Activated CD4-positive, alpha-beta memory T cell treated with anti-CD3 and anti-CD28 coated beads for 36 hours (primary cell): ENCODE results near the gene PM20D1. TPM values are rescaled to one million over a fixed set of nuclear protein-coding genes. Genes with fewer than 3 reads are reported as not detected.

Experiments used
- CTCF ChIA-PET: fragments of 350-600 bp; sonication (Branson Sonifier 250); formaldehyde crosslinking; loops from one replicate; lab custom pipeline; 2021; ENCODE audit warnings: antibody characterized with exemption, inconsistent platforms; lab: Charles Lee
- POLR2A ChIA-PET: fragments of 350-600 bp; sonication (Branson Sonifier 250); formaldehyde crosslinking; loops from one replicate; lab custom pipeline; 2021; ENCODE audit warnings: antibody characterized with exemption; lab: Charles Lee
- DNase-seq: peaks from one replicate; pipeline ENCODE4 v3.0.0-alpha.2; 2020
- H3K27ac Mint-ChIP-seq: one replicate; pipeline ENCODE4 v1.8.0; 2021; ENCODE audit warnings: mixed read lengths
- H3K27me3 Mint-ChIP-seq: one replicate; pipeline ENCODE4 v1.8.0; 2021; ENCODE audit warnings: mixed read lengths
- H3K36me3 Mint-ChIP-seq: one replicate; pipeline ENCODE4 v1.8.0; 2021; ENCODE audit warnings: mixed read lengths
- H3K4me1 Mint-ChIP-seq: one replicate; pipeline ENCODE4 v1.8.0; 2021; ENCODE audit warnings: low read depth, mixed read lengths
- H3K4me3 Mint-ChIP-seq: one replicate; pipeline ENCODE4 v1.8.0; 2021; ENCODE audit warnings: mild to moderate bottlenecking, mixed read lengths
- H3K9me3 Mint-ChIP-seq: one replicate; pipeline ENCODE4 v1.8.0; 2021; ENCODE audit warnings: mixed read lengths
- intact Hi-C: fragments of 100-400 bp; cut with micrococcal nuclease; formaldehyde crosslinking; loops from one replicate; pipeline ENCODE4 v1.15.1; 2023
- total RNA-seq, 2 experiments: library from RNA; stranded (reverse); gene quantifications; one replicate each; pipeline ENCODE4 v1.2.3, GENCODE V29; 2021

The PM20D1 gene
- total RNA-seq, 2 experiments from 2014 or later, result 0.29 to 0.55 TPM

DNA sequence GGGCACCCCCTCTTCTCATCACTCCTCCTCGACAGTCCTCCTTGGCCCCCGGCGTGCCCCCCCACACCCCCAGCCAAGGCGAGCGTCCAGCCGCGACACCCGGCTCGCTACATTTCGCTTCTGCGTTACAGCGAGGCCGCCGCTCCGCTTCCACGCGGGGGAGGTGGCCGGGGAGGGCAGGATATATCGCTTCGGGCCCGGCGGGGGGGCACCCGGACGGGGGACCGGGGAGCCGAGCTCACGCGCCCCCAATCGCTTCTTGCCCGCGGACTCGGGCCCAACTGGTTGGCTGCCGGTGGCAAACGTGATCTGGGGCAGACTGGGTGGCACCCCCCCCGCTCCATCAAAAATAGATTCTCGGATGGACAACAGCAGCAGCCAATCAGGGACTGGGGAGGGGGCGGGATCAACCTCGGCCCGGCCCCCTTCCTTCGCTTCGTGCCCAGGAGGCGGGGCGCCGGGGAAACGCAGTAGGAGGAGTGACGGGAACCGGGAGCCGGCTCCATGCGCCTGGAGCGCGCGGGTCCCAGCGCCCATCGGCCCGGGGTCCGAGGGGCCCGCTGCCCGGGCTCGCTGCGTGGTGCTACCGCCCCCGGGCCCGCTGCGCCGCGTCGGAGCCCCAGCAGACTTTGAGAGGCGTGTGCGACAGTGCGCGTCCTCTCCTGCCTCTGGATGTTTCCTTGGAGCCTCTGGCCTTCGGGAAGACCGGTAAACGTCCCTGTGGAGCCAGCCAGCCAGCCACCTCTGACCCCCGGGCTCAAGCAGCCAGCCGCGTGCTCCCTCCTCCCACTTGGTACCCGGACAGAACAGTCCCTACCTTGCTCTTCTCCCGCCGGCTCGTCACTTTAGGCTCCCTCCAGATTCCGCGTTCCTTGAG lies 36.8 kb downstream of the PM20D1 start, which contains the start of gene SLC41A1:
Gene SLC41A1 (minus strand): TSS at position 321 of the 877 bp plus-strand sequence. CDS start 2,757 bp downstream, outside the sequence.
- peak; percentile 94 for DNase-seq
- intact Hi-C loops, result loop anchor here (1.0 to 5.0 kb wide), 4 partner anchors 8 to 63 kb away; partner anchors contain the start of genes NUCKS1 and RAB29
- H3K9me3 Mint-ChIP-seq, result no peaks in the 10 kb centered on the region
- H3K4me1 Mint-ChIP-seq, result peaks cover 52% of the 10 kb centered on the region
- ChIA-PET CTCF (interaction anchor here (1.2 to 2.7 kb wide), 2 partner anchors 22 to 103 kb away, joined by 3 to 18 read pairs; no protein-coding TSS in a partner anchor), POLR2A (no interaction called here)
- H3K4me3 Mint-ChIP-seq, result peak within 1 kb of the TSS; percentile 89
- H3K27me3 Mint-ChIP-seq, result no peaks in the 10 kb centered on the region
- peak within 1 kb of the TSS; percentile 80 for H3K27ac Mint-ChIP-seq
- H3K36me3 Mint-ChIP-seq, result peaks cover 18% of the 10 kb centered on the region

DNA sequence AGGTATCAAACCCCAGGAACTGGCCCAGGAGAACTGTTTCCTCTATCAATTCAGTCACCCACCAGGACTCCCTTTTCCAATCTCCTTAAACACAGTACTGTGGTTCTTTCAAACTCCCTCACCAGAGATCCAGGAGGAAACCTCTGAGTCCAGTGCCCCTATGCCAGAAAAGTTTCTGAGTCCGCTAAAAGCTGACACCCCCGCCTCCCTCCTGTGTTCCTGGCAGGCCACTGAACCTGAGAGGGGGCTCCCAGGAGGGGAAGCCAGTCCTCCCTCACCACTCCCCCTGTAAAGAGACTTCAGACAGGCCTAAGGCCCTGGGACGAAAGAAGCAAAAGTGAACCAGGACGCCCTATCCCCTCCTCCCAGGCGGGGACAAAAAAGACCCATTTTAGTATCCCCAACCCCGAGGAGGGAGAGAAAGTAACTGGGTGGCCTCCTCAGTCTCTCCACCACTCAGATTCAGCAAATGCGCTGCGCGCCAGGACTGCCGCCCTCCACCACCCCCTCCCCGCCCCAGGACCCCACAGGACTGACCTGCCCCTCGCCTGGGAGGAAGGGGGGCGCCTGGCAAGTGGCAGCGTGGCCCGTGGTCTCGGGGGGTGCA lies 37.6 kb downstream of the PM20D1 start:
- Mint-ChIP-seq H3K27me3 (no peaks in the 10 kb centered on the region), H3K4me3 (peak overlapping the region; percentile 89), H3K4me1 (peaks cover 56% of the 10 kb centered on the region), H3K27ac (peak overlapping the region; percentile 80), H3K36me3 (peaks cover 21% of the 10 kb centered on the region), H3K9me3 (no peaks in the 10 kb centered on the region)
- ChIA-PET CTCF (interaction anchor here (1.2 to 2.7 kb wide), 2 partner anchors 21 to 102 kb away, joined by 3 to 18 read pairs; no protein-coding TSS in a partner anchor), POLR2A (interaction anchor here (1.0 to 1.8 kb wide), 2 partner anchors 40 to 87 kb away, joined by 4 to 5 read pairs; no protein-coding TSS in a partner anchor)
- DNase-seq, result peak; percentile 42
- intact Hi-C loops, result loop anchor here (5.0 kb wide), 1 partner anchor 35 kb away; no protein-coding TSS in a partner anchor

GRCh38 chr1:205811660-205812059 lies 38.3 kb downstream of the PM20D1 start:
- peaks cover 25% of the 10 kb centered on the region for H3K36me3 Mint-ChIP-seq
- ChIA-PET CTCF (interaction anchor here (0.9 to 2.7 kb wide), 5 partner anchors 20 to 166 kb away, joined by 3 to 18 read pairs (median 4); no protein-coding TSS in a partner anchor), POLR2A (interaction anchor here (1.0 to 1.8 kb wide), 2 partner anchors 39 to 88 kb away, joined by 4 to 5 read pairs; no protein-coding TSS in a partner anchor)
- no peak for DNase-seq
- no peaks in the 10 kb centered on the region for H3K9me3 Mint-ChIP-seq
- H3K4me1 Mint-ChIP-seq, result peaks cover 63% of the 10 kb centered on the region
- H3K4me3 Mint-ChIP-seq, result peak overlapping the region; percentile 89
- H3K27ac Mint-ChIP-seq, result peak overlapping the region; percentile 80
- H3K27me3 Mint-ChIP-seq, result no peaks in the 10 kb centered on the region
- intact Hi-C loops, result loop anchor here (5.0 kb wide), 1 partner anchor 36 kb away; no protein-coding TSS in a partner anchor

DNA sequence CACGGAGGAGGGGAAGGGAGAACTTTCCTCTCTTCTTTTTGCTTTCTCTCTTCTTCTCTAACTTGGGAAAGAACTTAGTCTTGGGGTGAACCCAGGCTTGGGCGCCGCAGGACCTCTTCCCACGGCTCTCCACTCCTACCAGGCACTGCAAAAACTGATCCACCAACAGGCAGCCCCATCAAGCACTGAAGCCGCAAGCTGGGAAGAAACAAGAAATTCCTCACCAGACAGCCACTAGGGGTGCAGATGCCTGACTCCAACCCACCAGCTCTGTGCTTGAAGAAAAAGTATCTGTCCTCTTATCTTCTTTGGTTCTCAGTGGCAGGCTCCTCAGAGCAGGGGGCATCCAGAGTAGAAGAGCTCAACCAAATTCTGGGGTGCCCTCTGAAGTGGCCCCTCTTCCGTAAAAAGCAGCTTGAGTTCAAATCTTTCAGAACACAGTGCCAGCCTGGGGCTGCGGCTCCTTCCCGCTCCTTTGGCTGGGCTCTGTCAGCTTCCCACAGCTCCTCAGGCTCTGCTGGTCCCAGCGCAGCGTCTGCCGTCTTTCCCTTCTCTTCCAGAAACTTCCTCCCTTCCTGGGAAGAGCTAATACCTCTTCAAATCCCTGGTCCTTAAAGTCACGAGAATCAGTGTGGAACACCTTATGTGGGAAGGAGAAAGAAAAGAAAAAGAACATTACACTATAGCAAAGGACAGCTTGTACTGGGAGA lies 39.3 kb downstream of the PM20D1 start:
- DNase-seq, result no peak
- Mint-ChIP-seq H3K27me3 (no peaks in the 10 kb centered on the region), H3K9me3 (no peaks in the 10 kb centered on the region), H3K36me3 (peaks cover 28% of the 10 kb centered on the region), H3K27ac (no peak overlapping the region), H3K4me3 (no peak overlapping the region), H3K4me1 (peaks cover 73% of the 10 kb centered on the region)
- ChIA-PET CTCF (interaction anchor here (0.6 to 2.7 kb wide), 9 partner anchors 9 to 173 kb away, joined by 3 to 18 read pairs (median 3); no protein-coding TSS in a partner anchor), POLR2A (interaction anchor here (1.8 kb wide), 1 partner anchor 38 kb away, joined by 4 read pairs; no protein-coding TSS in a partner anchor)
- intact Hi-C loops, result loop anchor here (5.0 kb wide), 1 partner anchor 37 kb away; no protein-coding TSS in a partner anchor

- H3K27ac Mint-ChIP-seq, result no peak overlapping the region
These were observed 40.0 kb downstream of the PM20D1 start for GRCh38 chr1:205809942-205810345.

DNA sequence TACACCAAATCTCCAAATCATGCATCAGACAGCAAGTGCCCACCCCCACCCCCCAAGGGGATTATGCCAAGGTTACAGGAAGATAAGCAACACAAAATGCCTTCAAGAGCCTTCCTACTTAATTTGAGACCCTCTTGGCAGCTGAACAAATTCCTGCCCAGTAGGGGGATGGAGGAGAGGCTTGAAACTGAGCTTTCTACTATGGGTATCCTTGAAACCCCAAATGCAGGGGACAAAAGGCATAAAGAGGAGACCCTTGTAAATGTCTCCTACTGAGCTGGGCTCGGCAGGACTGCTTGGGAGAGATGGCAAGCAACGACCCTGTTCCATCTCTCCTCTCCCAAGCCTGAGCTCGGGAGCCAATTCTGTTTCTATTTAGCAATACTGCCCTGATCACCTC lies 40.5 kb downstream of the PM20D1 start:
- H3K27ac Mint-ChIP-seq, result no peak overlapping the region
- peaks cover 30% of the 10 kb centered on the region for H3K36me3 Mint-ChIP-seq
- ChIA-PET CTCF (interaction anchor here (0.7 to 1.5 kb wide), 2 partner anchors 51 to 150 kb away, joined by 3 read pairs; no protein-coding TSS in a partner anchor), POLR2A (no interaction called here)
- H3K9me3 Mint-ChIP-seq, result no peaks in the 10 kb centered on the region
- H3K27me3 Mint-ChIP-seq, result no peaks in the 10 kb centered on the region
- H3K4me3 Mint-ChIP-seq, result no peak overlapping the region
- no peak for DNase-seq
- intact Hi-C loops, result no loop called here
- H3K4me1 Mint-ChIP-seq, result peaks cover 81% of the 10 kb centered on the region

More at GRCh38 chr1:205809942-205810345, 40.0 kb downstream of the PM20D1 start:
- ChIA-PET POLR2A (no interaction called here), CTCF (interaction anchor here (0.7 to 2.7 kb wide), 6 partner anchors 19 to 167 kb away, joined by 3 to 18 read pairs (median 5); no protein-coding TSS in a partner anchor)
- H3K27me3 Mint-ChIP-seq, result no peaks in the 10 kb centered on the region
- H3K9me3 Mint-ChIP-seq, result no peaks in the 10 kb centered on the region
- peaks cover 79% of the 10 kb centered on the region for H3K4me1 Mint-ChIP-seq
- no peak overlapping the region for H3K4me3 Mint-ChIP-seq
- intact Hi-C loops, result loop anchor here (5.0 kb wide), 1 partner anchor 37 kb away; no protein-coding TSS in a partner anchor
- no peak for DNase-seq
- peaks cover 28% of the 10 kb centered on the region for H3K36me3 Mint-ChIP-seq

GRCh38 chr1:205805082-205805711 lies 44.7 kb downstream of the PM20D1 start:
- intact Hi-C loops, result loop anchor here (1.0 kb wide), 2 partner anchors 8 to 30 kb away; partner anchors contain the start of genes RAB29 and SLC41A1

GRCh38 chr1:205804605-205805004 lies 45.3 kb downstream of the PM20D1 start:
- H3K27ac Mint-ChIP-seq, result peak overlapping the region; percentile 88
- ChIA-PET CTCF (interaction anchor here (1.6 to 1.8 kb wide), 4 partner anchors 13 to 173 kb away, joined by 5 to 11 read pairs (median 6); no protein-coding TSS in a partner anchor), POLR2A (interaction anchor here (1.0 to 1.2 kb wide), 2 partner anchors 22 to 30 kb away, joined by 3 to 4 read pairs; no protein-coding TSS in a partner anchor)
- H3K27me3 Mint-ChIP-seq, result no peaks in the 10 kb centered on the region
- H3K9me3 Mint-ChIP-seq, result no peaks in the 10 kb centered on the region
- no peak overlapping the region for H3K4me3 Mint-ChIP-seq
- peaks cover 18% of the 10 kb centered on the region for H3K36me3 Mint-ChIP-seq
- peaks cover 50% of the 10 kb centered on the region for H3K4me1 Mint-ChIP-seq
- intact Hi-C loops, result loop anchor here (1.0 kb wide), 2 partner anchors 9 to 29 kb away; partner anchors contain the start of genes RAB29 and SLC41A1
- DNase-seq, result no peak

More at GRCh38 chr1:205805082-205805711, 44.7 kb downstream of the PM20D1 start:
- CTCF ChIA-PET, result interaction anchor here (0.5 to 1.8 kb wide), 6 partner anchors 10 to 172 kb away, joined by 3 to 11 read pairs (median 5); no protein-coding TSS in a partner anchor
- Mint-ChIP-seq H3K27ac (peak overlapping the region; percentile 88), H3K36me3 (peaks cover 18% of the 10 kb centered on the region), H3K9me3 (no peaks in the 10 kb centered on the region), H3K27me3 (no peaks in the 10 kb centered on the region), H3K4me3 (peak overlapping the region; percentile 63), H3K4me1 (peaks cover 56% of the 10 kb centered on the region)
- peak; percentile 80 for DNase-seq
- POLR2A ChIA-PET, result interaction anchor here (1.0 to 1.2 kb wide), 2 partner anchors 23 to 31 kb away, joined by 3 to 4 read pairs; no protein-coding TSS in a partner anchor

DNA sequence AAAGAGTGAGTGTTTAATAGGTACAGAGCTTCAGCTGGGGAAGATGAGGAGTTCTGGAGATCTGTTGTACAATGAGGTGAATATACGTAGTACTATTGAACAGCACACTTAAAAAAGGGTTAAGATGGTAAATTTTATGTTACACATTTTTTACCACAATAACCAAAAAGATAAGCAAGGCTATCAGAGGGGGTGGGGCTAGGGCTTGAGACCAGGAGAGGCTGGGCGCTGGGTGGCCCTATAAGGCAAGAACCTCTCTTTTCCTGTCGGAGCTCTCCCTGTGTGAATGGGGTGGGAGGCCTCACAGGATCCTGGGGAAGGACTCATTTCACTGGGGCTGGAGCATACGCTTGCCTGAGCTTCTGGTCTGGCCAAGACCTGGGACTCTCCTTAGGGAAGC lies 45.9 kb downstream of the PM20D1 start:
- H3K4me3 Mint-ChIP-seq, result no peak overlapping the region
- H3K27me3 Mint-ChIP-seq, result no peaks in the 10 kb centered on the region
- H3K36me3 Mint-ChIP-seq, result peaks cover 15% of the 10 kb centered on the region
- ChIA-PET POLR2A (no interaction called here), CTCF (interaction anchor here (1.6 to 1.8 kb wide), 3 partner anchors 13 to 173 kb away, joined by 5 to 11 read pairs (median 8); no protein-coding TSS in a partner anchor)
- no peak for DNase-seq
- H3K4me1 Mint-ChIP-seq, result peaks cover 44% of the 10 kb centered on the region
- intact Hi-C loops, result no loop called here
- H3K9me3 Mint-ChIP-seq, result no peaks in the 10 kb centered on the region
- H3K27ac Mint-ChIP-seq, result no peak overlapping the region

DNA sequence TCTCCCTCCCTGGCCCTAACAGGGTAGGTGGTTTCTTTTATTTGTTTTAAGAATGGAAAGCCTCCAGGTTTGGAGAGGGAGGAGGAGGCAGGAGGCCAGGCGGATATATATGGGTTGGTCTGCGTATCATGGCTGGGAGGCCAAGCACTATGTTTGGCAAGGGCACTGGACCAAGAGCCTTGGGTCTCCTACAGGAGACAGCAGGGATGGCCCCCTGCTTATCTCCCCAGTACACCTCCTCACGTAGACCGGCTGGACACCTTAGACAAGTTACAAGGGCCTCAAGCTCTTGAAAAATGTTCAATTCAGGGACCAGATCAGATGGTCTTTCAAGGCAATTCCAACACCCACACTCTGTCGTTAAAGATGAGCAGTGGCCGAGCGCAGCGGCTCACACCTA lies 47.9 kb downstream of the PM20D1 start:
- no peaks in the 10 kb centered on the region for H3K9me3 Mint-ChIP-seq
- H3K27ac Mint-ChIP-seq, result no peak overlapping the region
- H3K4me3 Mint-ChIP-seq, result no peak overlapping the region
- H3K36me3 Mint-ChIP-seq, result peaks cover 10% of the 10 kb centered on the region
- DNase-seq, result no peak
- ChIA-PET POLR2A (no interaction called here), CTCF (no interaction called here)
- H3K4me1 Mint-ChIP-seq, result peaks cover 29% of the 10 kb centered on the region
- no peaks in the 10 kb centered on the region for H3K27me3 Mint-ChIP-seq
- intact Hi-C loops, result no loop called here
